Hepatocyte (in vitro differentiated cells): ENCODE results near the gene MYL5. TPM values are rescaled to one million over a fixed set of nuclear protein-coding genes. Genes with fewer than 3 reads are reported as not detected.

Source experiments
- DNase-seq: peaks from one replicate; pipeline ENCODE4 v3.0.0-alpha.2; 2016; ENCODE audit warnings: low spot score
- H2AFZ ChIP-seq: fragments of 200-600 bp; sonication (generic); 2 replicates; pipeline ENCODE4 v1.6.0; 2016; ENCODE audit warnings: antibody characterized with exemption, mild to moderate bottlenecking
- H3K27ac ChIP-seq: fragments of 200-600 bp; sonication (generic); 2 replicates; pipeline ENCODE4 v1.5.1; 2016; ENCODE audit warnings: mild to moderate bottlenecking
- H3K27me3 ChIP-seq: fragments of 200-600 bp; sonication (generic); 2 replicates; pipeline ENCODE4 v1.6.1; 2016
- H3K36me3 ChIP-seq: fragments of 200-600 bp; sonication (generic); replicated peaks from 2 replicates; pipeline ENCODE4 v1.5.1; 2016; ENCODE audit warnings: low read depth; ENCODE audit not compliant: insufficient read depth
- H3K4me1 ChIP-seq: fragments of 200-600 bp; sonication (generic); 2 replicates; pipeline ENCODE4 v1.5.1; 2016; ENCODE audit warnings: mild to moderate bottlenecking, moderate library complexity; ENCODE audit not compliant: insufficient read depth
- H3K4me2 ChIP-seq: fragments of 200-600 bp; sonication (generic); 2 replicates; pipeline ENCODE4 v1.6.0; 2016
- H3K4me3 ChIP-seq: fragments of 200-600 bp; sonication (generic); 2 replicates; pipeline ENCODE4 v1.5.1; 2016; ENCODE audit warnings: mild to moderate bottlenecking
- H3K79me2 ChIP-seq: fragments of 200-600 bp; sonication (generic); 2 replicates; pipeline ENCODE4 v1.6.0; 2017; ENCODE audit warnings: mild to moderate bottlenecking
- H3K9me2 ChIP-seq: fragments of 200-600 bp; sonication (generic); replicated peaks from 2 replicates; pipeline ENCODE4 v1.6.0; 2017; ENCODE audit warnings: mild to moderate bottlenecking; ENCODE audit not compliant: insufficient read depth
- H3K9me3 ChIP-seq: fragments of 200-600 bp; sonication (generic); 2 replicates; pipeline ENCODE4 v1.5.1; 2016; ENCODE audit warnings: low read depth, mild to moderate bottlenecking
- H4K20me1 ChIP-seq: fragments of 200-600 bp; sonication (generic); 2 replicates; pipeline ENCODE4 v1.6.0; 2016; ENCODE audit warnings: mild to moderate bottlenecking; ENCODE audit not compliant: insufficient read depth, poor library complexity, severe bottlenecking
- CTCF ChIP-seq: fragments of 200-600 bp; sonication (generic); IDR thresholded peaks from 2 replicates; pipeline ENCODE4 v1.5.1; 2016; ENCODE audit warnings: antibody characterized with exemption, mild to moderate bottlenecking; ENCODE audit not compliant: poor library complexity
- EZH2 ChIP-seq: fragments of 200-600 bp; sonication (generic); IDR thresholded peaks from 2 replicates; pipeline ENCODE4 v1.6.1; 2016; ENCODE audit warnings: antibody characterized with exemption, mild to moderate bottlenecking, borderline replicate concordance
- EZH2phosphoT487 ChIP-seq: fragments of 200-600 bp; sonication (generic); IDR thresholded peaks from one replicate; pipeline ENCODE4 v1.6.1; 2018; ENCODE audit warnings: antibody characterized with exemption, mild to moderate bottlenecking, low read depth, moderate library complexity; ENCODE audit not compliant: unreplicated experiment, severe bottlenecking
- WGBS: methylation state at CpG from one replicate; pipeline ENCODE4 v1.1.6; 2016; ENCODE audit warnings: low lambda C conversion rate; ENCODE audit errors: missing lambda C conversion rate; 5-methylcytosine and 5-hydroxymethylcytosine counted together
- polyA plus RNA-seq: library from polyadenylated mRNA; unstranded; fragments of >200 nt; fragmentation: Nextera tagmentation; extraction: Ambion mirVana; gene quantifications from 2 replicates; pipeline ENCODE4 v1.2.1, GENCODE V29; 2016
- total RNA-seq: library from RNA; depleted of rRNA; stranded (reverse); fragments of >200 nt; gene quantifications from 2 replicates; pipeline ENCODE4 v1.2.3, GENCODE V29; 2014

Gene MYL5
- total and polyA plus RNA-seq, 2 experiments from 2014 or later = 12.6 to 25.1 TPM

- no peak for TF ChIP-seq EZH2
- no peak for TF ChIP-seq CTCF
- H3K27me3 ChIP-seq = no peaks in the 10 kb centered on the region
These were observed 43.7 kb upstream of the MYL5 start for GRCh38 chr4:630656-631055.

DNA sequence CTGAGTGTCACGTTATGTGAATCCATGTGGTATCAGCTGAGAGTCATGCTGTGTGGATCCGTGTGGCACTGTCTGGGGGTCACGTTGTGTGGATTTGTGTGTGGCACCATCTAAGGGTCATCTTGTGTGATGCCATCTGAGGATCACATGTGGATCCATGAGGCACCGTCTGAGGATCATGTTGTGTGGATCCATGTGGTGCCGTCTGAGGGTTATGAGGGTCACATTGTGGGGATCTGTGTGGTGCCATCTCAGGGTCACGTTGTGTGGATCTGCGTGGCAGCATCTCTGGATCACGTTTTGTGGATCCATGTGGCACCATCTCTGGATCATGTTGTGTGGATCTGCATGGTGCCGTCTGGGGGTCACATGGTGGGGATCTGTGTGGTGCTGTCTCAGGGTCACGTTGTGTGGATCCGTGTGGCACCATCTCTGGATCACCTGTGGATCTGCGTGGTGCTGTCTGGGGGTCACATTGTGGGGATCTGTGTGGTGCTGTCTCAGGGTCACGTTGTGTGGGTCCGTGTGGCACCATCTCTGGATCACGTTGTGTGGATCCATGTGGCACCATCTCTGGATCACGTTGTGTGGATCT is 42.0 kb upstream of the MYL5 start:
- Histone ChIP-seq H3K79me2 (no peaks in the 10 kb centered on the region), H3K9me2 (no peaks in the 10 kb centered on the region), H3K4me1 (no peaks in the 10 kb centered on the region), H4K20me1 (no peaks in the 10 kb centered on the region), H3K27me3 (no peaks in the 10 kb centered on the region), H3K9me3 (no peaks in the 10 kb centered on the region), H3K27ac (no peak overlapping the region), H2AFZ (no peak overlapping the region), H3K4me3 (no peak overlapping the region), H3K4me2 (no peak overlapping the region), H3K36me3 (no peaks in the 10 kb centered on the region)
- WGBS = 95% methylated on average over 16 of the region's 16 CpGs
- DNase-seq = no peak
- no peak for TF ChIP-seq EZH2phosphoT487
- TF ChIP-seq EZH2 = no peak
- TF ChIP-seq CTCF = no peak

More at GRCh38 chr4:630656-631055, 43.7 kb upstream of the MYL5 start:
- H2AFZ ChIP-seq = no peak overlapping the region
- H4K20me1 ChIP-seq = no peaks in the 10 kb centered on the region
- H3K27ac ChIP-seq = no peak overlapping the region
- H3K4me1 ChIP-seq = no peaks in the 10 kb centered on the region
- no peaks in the 10 kb centered on the region for H3K79me2 ChIP-seq
- WGBS = 78% methylated on average over 9 of the region's 9 CpGs
- H3K9me3 ChIP-seq = no peaks in the 10 kb centered on the region
- no peak overlapping the region for H3K4me2 ChIP-seq
- DNase-seq = no peak
- no peaks in the 10 kb centered on the region for H3K9me2 ChIP-seq
- no peak overlapping the region for H3K4me3 ChIP-seq
- no peaks in the 10 kb centered on the region for H3K36me3 ChIP-seq

DNA sequence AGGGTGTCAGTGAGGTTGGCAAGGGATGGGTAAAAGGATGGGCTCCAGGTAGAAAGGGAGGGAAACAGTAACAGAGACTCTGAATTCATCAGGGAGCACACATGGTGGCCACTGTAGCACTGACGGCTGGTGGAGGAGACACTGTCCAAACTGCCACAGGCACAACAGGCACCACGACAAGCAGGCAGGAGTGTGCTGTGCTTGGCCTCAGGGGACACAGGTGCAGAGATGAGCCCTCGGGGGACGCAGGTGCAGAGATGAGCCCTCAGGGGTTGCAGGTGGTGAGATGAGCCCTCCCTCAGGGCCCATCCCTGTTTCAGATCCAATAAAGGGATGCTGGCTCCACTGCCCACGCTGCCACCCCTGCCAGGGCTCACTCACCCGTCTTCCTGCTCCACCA is 41.4 kb upstream of the MYL5 start:
- H3K4me2 ChIP-seq = no peak overlapping the region
- no peak for DNase-seq
- H3K27me3 ChIP-seq = no peaks in the 10 kb centered on the region
- H3K4me3 ChIP-seq = no peak overlapping the region
- H4K20me1 ChIP-seq = no peaks in the 10 kb centered on the region
- no peaks in the 10 kb centered on the region for H3K9me2 ChIP-seq
- H3K4me1 ChIP-seq = no peaks in the 10 kb centered on the region
- no peak overlapping the region for H3K27ac ChIP-seq
- no peaks in the 10 kb centered on the region for H3K79me2 ChIP-seq
- 88% methylated on average over 6 of the region's 6 CpGs for WGBS
- H2AFZ ChIP-seq = no peak overlapping the region
- TF ChIP-seq EZH2phosphoT487 (no peak), EZH2 (no peak), CTCF (no peak)
- H3K36me3 ChIP-seq = no peaks in the 10 kb centered on the region
- no peaks in the 10 kb centered on the region for H3K9me3 ChIP-seq

GRCh38 chr4:633406-633805 is 40.9 kb upstream of the MYL5 start:
- Histone ChIP-seq H2AFZ (no peak overlapping the region), H3K79me2 (no peaks in the 10 kb centered on the region), H3K27me3 (no peaks in the 10 kb centered on the region), H3K4me3 (no peak overlapping the region), H3K4me2 (no peak overlapping the region), H3K27ac (no peak overlapping the region), H3K9me2 (no peaks in the 10 kb centered on the region), H3K36me3 (no peaks in the 10 kb centered on the region), H3K4me1 (no peaks in the 10 kb centered on the region), H3K9me3 (no peaks in the 10 kb centered on the region), H4K20me1 (no peaks in the 10 kb centered on the region)
- TF ChIP-seq CTCF = no peak
- no peak for TF ChIP-seq EZH2
- TF ChIP-seq EZH2phosphoT487 = no peak
- no peak for DNase-seq
- WGBS = 67% methylated on average over 9 of the region's 9 CpGs
